Esophagus muscularis mucosa (tissue), 4 donors: ENCODE measurements around the gene CP. TPM values are rescaled to one million over a fixed set of nuclear protein-coding genes. Genes with fewer than 3 reads are reported as not detected.
A peak's percentile ranks its signal among the peaks of the same experiment; 100 is the strongest.

Experiments
- DNase-seq: peaks from one replicate; pipeline ENCODE4 v3.0.0-alpha.2; 2017; ENCODE audit errors: extremely low spot score
- H3K27ac ChIP-seq, 4 donors: fragments of 200-600 bp; sonication (generic); replicated peaks in 1 of 4; 1 replicate in 3 of 4; 2 replicates in 1 of 4; pipeline ENCODE4 v1.5.1; 2016 to 2019; ENCODE audit warnings: mild to moderate bottlenecking in 1 of 4
- H3K27me3 ChIP-seq, 4 donors: fragments of 200-600 bp; sonication (generic); one replicate each; pipeline versions ENCODE4 v1.5.1 to v1.6.0; 2016 to 2019
- H3K36me3 ChIP-seq, 4 donors: fragments of 200-600 bp; sonication (generic); one replicate each; pipeline ENCODE4 v1.5.1; 2016 to 2019
- H3K4me1 ChIP-seq, 4 donors: fragments of 200-600 bp; sonication (generic); one replicate each; pipeline ENCODE4 v1.5.1; 2016 to 2019
- H3K4me3 ChIP-seq, 4 donors: fragments of 200-600 bp; sonication (generic); 1 replicate in 2 of 4; 2 replicates in 2 of 4; pipeline ENCODE4 v1.5.1; 2016 to 2019; ENCODE audit warnings: mild to moderate bottlenecking in 4 of 4, moderate library complexity in 1 of 4
- H3K9me3 ChIP-seq, 4 donors: fragments of 200-600 bp; sonication (generic); 1 replicate in 3 of 4; 2 replicates in 1 of 4; pipeline ENCODE4 v1.5.1; 2016 to 2019
- CTCF ChIP-seq, 3 experiments: fragments of 200-600 bp in 2 of 3; fragments of 450-650 bp in 1 of 3; sonication (generic) in 2 of 3; IDR thresholded peaks; one replicate each; pipeline ENCODE4 v1.5.1; 2017 to 2019; ENCODE audit warnings: antibody characterized with exemption in 3 of 3, mild to moderate bottlenecking in 2 of 3, moderate library complexity in 1 of 3
- EP300 ChIP-seq: sonication (generic); formaldehyde crosslinking; IDR thresholded peaks from one replicate; pipeline ENCODE4 v1.6.1; 2017; ENCODE audit warnings: antibody characterized with exemption
- POLR2A ChIP-seq: fragments of 450-650 bp; IDR thresholded peaks from one replicate; pipeline ENCODE4 v1.6.1; 2017; ENCODE audit warnings: antibody characterized with exemption, moderate library complexity, mild to moderate bottlenecking, low read depth
- POLR2AphosphoS5 ChIP-seq, 2 donors: sonication (generic); formaldehyde crosslinking; IDR thresholded peaks; one replicate each; pipeline ENCODE4 v1.6.1; 2017; ENCODE audit warnings: antibody characterized with exemption in 2 of 2
- WGBS: methylation state at CpG from one replicate; pipeline ENCODE4 v1.1.5; 2018; 5-methylcytosine and 5-hydroxymethylcytosine counted together
- intact Hi-C: fragments of 100-400 bp; cut with DNase I; formaldehyde crosslinking; loops from one replicate; pipeline ENCODE4 v1.15.1; 2023
- total RNA-seq, 4 donors: library from RNA; depleted of rRNA; stranded (reverse); fragments of >200 nt; gene quantifications; one replicate each; pipeline versions ENCODE4 v1.1.0 to v1.2.1, GENCODE V29; 2016

Gene CP
- total RNA-seq, 4 donors from 2014 or later: 5.6 to 8.1 (median 6.0) TPM

- H3K27ac ChIP-seq: peak overlapping the region; percentile 43 to 74 (median 60)
- no peaks in the 10 kb centered on the region for H3K9me3 ChIP-seq
- no peak overlapping the region for H3K4me3 ChIP-seq
- peak; percentile 80 to 82 for TF ChIP-seq POLR2AphosphoS5 (IDR thresholded peaks at IDR 0.05)
- TF ChIP-seq CTCF (IDR thresholded peaks at IDR 0.05): no peak
- H3K4me1 ChIP-seq: peaks cover 9 to 20% (median 11%) of the 10 kb centered on the region in 4 donors
- intact Hi-C loops: no loop called here
- H3K27me3 ChIP-seq: no peaks in the 10 kb centered on the region
- peaks cover 0 to 10% (median 4%) of the 10 kb centered on the region in 4 donors for H3K36me3 ChIP-seq
- DNase-seq: peak; percentile 97
- WGBS: 22% methylated on average over 7 of the region's 7 CpGs
Measured at GRCh38 chr3:149180057-149180573, 41.5 kb downstream of the CP start.

DNA sequence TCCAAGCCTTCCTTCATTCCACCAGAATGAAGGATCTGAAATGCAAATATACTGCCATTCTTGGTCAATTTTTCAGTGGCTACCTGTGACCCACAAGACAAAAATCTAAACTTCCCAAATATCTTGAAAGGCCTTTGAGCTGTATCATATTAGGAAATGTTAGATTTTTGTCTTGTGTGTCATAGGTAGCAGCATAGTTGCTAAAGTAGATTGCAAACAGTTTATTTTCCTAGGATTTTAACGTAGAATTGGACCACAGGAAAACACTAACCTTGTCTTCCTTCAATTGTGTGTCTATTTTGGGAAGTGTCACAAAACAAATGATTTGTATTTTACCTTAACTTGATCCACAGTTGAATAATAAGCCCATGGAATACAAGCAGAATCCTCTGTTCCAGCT lies 42.4 kb downstream of the CP start:
- intact Hi-C loops: no loop called here
- TF ChIP-seq EP300 (no peak), POLR2A (no peak), CTCF (IDR thresholded peaks at IDR 0.05) (no peak), POLR2AphosphoS5 (IDR thresholded peaks at IDR 0.05) (no peak)
- Histone ChIP-seq H3K27me3 (no peaks in the 10 kb centered on the region), H3K27ac (peak overlapping the region in 3 of 4 donors; percentile 43 to 74 (median 44)), H3K9me3 (no peaks in the 10 kb centered on the region), H3K4me1 (peaks cover 9 to 20% (median 11%) of the 10 kb centered on the region in 4 donors), H3K4me3 (no peak overlapping the region), H3K36me3 (peaks cover 0 to 18% (median 9%) of the 10 kb centered on the region in 4 donors)
- 56% methylated on average over 1 of the region's 1 CpG for WGBS
- no peak for DNase-seq

- intact Hi-C loops: no loop called here
Measured at GRCh38 chr3:149177122-149177521, 44.5 kb downstream of the CP start.

GRCh38 chr3:149174901-149175300 lies 46.7 kb downstream of the CP start:
- Histone ChIP-seq H3K9me3 (no peaks in the 10 kb centered on the region), H3K4me3 (no peak overlapping the region), H3K36me3 (peaks cover 3 to 51% (median 26%) of the 10 kb centered on the region in 4 donors), H3K27ac (no peak overlapping the region), H3K27me3 (no peaks in the 10 kb centered on the region), H3K4me1 (peaks cover 5 to 22% (median 13%) of the 10 kb centered on the region in 4 donors)
- 91% methylated on average over 3 of the region's 3 CpGs for WGBS
- DNase-seq: no peak
- intact Hi-C loops: no loop called here
- TF ChIP-seq POLR2AphosphoS5 (IDR thresholded peaks at IDR 0.05) (no peak), CTCF (IDR thresholded peaks at IDR 0.05) (no peak), EP300 (no peak), POLR2A (no peak)

More at GRCh38 chr3:149177122-149177521, 44.5 kb downstream of the CP start:
- no peak for TF ChIP-seq POLR2A
- no peak for TF ChIP-seq EP300
- TF ChIP-seq CTCF (IDR thresholded peaks at IDR 0.05): no peak
- TF ChIP-seq POLR2AphosphoS5 (IDR thresholded peaks at IDR 0.05): no peak
- Histone ChIP-seq H3K36me3 (peaks cover 3 to 33% (median 13%) of the 10 kb centered on the region in 4 donors), H3K27ac (no peak overlapping the region), H3K4me1 (peaks cover 9 to 20% (median 11%) of the 10 kb centered on the region in 4 donors), H3K27me3 (no peaks in the 10 kb centered on the region), H3K9me3 (no peaks in the 10 kb centered on the region), H3K4me3 (no peak overlapping the region)
- DNase-seq: no peak
- WGBS: 100% methylated on average over 1 of the region's 1 CpG

DNA sequence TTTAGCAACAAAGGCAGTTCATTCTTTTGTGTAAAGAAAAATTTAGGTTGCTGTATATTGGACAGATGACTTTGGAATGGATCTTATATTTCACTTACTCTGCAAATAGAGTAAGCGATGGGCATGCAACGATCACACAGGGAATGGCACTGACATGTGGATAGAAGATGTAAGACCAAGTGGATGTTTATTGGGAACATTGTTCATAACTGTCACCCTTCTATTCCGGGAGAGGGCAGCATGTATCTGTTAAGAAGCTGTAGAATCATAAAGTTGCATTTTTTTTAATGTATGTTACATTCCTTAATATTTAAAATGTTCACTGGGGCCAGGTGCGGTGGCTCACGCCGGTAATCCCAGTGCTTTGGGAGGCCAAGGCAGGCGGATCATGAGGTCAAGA lies 51.0 kb downstream of the CP start:
- H3K27me3 ChIP-seq: no peaks in the 10 kb centered on the region
- 82% methylated on average over 7 of the region's 7 CpGs for WGBS
- H3K36me3 ChIP-seq: peaks cover 3 to 69% (median 41%) of the 10 kb centered on the region in 4 donors
- TF ChIP-seq EP300 (no peak), POLR2AphosphoS5 (IDR thresholded peaks at IDR 0.05) (no peak), POLR2A (no peak), CTCF (IDR thresholded peaks at IDR 0.05) (no peak)
- intact Hi-C loops: no loop called here
- H3K4me1 ChIP-seq: peaks cover 0 to 9% (median 8%) of the 10 kb centered on the region in 4 donors
- no peak overlapping the region for H3K4me3 ChIP-seq
- no peak for DNase-seq
- H3K27ac ChIP-seq: no peak overlapping the region
- no peaks in the 10 kb centered on the region for H3K9me3 ChIP-seq
